Umbilical cord (tissue), 2 donors: ENCODE data around the gene FAM120A. TPM values are rescaled to one million over a fixed set of nuclear protein-coding genes. Genes with fewer than 3 reads are reported as not detected.

ENCODE experiments used
- DNase-seq: peaks from one replicate; pipeline ENCODE4 v3.0.0-alpha.2; 2015; ENCODE audit warnings: low spot score
- total RNA-seq: library from RNA; depleted of rRNA; stranded (reverse); fragments of >200 nt; gene quantifications from one replicate; pipeline ENCODE4 v1.2.3, GENCODE V29; 2014; ENCODE audit warnings: low replicate concordance; ENCODE audit not compliant: insufficient read depth

FAM120A gene
- total RNA-seq, 1 donor from 2014 or later: 76.3 TPM

GRCh38 chr9:93577078-93577974 lies 125.8 kb downstream of the FAM120A start:
- DNase-seq: no peak

DNA sequence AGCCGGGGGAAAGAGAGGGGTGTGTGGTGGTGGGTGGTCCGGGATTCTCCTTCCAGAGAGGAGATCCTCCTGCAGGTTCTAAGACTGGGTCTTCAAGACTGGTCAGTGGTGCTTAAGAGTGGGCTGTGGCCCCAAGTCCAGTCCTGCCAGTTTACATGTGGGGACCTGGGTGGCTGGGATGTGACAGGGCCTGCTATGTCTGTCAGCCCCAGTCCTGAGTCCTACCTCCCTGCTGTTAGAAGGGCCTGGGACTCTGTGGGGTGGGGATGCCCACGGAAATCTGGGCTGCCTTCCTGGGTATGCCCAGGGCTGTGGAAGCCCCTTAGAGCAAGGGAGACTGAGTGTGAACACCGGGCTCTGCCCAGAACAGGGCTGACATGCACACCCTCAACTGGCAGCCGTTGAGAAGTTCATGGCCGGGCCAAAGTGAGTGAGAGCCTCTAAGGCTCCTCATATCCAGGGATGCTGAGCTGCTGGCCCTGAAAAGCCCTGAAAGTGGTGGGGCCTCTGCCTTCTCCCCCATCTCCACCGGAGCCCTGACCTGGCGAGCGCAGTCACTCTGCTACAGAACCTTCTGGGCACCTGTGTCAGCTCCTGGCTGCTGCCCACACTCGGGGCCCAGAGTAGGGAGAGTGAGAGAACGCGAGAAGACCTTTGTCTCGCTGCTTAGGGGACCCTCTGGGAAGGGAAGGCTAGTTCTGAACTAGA lies 126.6 kb downstream of the FAM120A start:
- DNase-seq: no peak

DNA sequence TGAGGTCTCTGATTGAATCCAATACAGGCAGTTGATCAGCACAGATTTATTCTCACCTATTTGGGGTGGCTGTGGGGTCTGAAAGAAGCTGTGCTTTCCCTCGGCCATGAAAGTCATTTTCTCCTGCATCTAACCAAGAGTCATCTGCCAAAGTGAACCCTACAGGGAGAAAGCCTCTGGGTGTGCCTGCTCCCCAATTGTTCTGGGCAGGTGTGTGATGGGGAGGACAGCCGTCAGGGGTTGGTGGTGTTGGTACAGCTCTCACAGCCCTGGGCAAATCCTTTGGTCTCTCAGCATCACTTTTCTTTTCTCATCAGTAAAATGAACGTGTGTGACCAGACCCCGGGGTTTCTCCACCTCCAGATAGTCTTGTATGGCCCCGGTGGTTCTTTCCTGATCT lies 127.4 kb downstream of the FAM120A start:
- DNase-seq: no peak

DNA sequence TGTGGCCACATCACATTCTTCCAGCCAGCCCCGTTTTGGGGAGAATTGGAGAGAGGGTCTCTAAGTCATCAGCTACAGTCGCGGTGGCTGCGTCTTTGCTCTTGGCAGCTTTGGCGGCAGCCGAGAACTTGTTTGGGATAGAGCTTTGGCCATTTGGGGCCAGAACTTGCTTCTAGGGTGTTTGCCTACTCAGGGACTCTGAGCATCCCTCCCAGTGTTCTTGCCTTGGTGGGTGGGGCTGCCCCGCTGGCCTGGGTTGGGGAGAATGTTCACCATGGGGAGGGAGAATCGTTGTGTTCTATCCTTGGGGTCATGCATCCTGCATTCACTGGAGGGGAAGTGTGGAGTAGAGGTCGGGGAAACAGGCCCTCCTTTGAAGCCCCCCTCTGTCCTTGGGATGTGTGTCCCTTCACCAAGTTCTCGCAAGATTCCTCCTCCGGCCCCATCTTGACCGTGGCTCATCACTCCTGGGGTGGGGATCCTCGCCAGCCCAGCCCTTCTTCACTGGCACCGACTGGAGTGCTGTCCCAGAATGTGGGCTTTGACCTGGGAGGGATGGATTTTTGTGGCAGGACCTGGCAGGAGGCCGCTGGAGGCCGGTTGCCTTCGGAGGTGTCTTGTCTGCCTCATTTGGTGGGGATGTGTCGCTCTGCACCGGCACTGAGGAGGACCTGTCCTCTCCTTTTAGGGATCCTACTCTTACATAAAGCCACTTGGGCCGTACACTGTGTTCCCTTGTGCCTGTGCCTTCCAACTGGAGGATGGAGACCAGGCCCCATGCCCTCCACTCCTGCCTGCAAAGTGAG lies 128.4 kb downstream of the FAM120A start:
- no peak for DNase-seq

GRCh38 chr9:93580654-93581380 lies 129.3 kb downstream of the FAM120A start:
- no peak for DNase-seq

GRCh38 chr9:93582115-93582514 lies 130.6 kb downstream of the FAM120A start:
- no peak for DNase-seq

DNA sequence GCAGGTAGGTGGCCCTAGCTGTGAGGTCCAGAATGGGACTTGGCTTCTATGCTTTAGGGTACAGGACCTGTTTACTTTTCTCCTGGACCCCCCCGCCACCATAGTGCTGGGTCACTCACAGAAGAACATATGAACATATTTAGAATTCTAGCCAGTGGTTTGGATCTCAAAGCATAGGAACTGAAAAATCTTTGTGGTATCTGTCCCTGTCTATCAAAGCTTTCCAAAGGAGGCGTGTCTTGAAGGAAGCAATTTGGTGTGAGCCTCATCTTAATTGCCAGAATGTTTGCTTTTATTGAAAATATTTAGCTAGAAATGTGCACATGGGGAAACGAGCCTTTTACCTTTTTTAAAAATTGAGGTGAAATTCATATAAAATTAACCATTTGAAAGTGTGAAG lies 131.1 kb downstream of the FAM120A start:
- DNase-seq: no peak

DNA sequence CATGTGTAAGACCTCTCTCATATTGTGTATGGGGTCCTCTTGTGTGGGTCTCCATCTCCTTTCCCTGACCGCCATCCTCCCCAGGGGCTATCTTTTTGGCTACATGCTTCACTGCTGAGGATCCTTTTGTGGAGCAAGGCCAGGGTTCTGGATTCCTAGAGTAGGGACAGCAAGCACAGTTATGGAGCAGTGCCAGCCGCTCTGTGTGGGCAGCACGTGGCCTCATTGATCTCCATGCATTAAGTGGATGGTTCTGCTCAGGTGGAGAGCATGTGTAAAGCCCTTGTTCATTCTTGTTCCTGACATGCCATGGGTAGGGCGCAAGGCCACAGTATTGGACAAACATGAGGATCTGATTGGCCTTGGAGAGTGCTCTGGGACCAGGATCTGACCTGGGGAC lies 133.8 kb downstream of the FAM120A start:
- DNase-seq: no peak

GRCh38 chr9:93585695-93586094 lies 134.2 kb downstream of the FAM120A start:
- DNase-seq: no peak

GRCh38 chr9:93586290-93587057 lies 135.0 kb downstream of the FAM120A start:
- no peak for DNase-seq

DNA sequence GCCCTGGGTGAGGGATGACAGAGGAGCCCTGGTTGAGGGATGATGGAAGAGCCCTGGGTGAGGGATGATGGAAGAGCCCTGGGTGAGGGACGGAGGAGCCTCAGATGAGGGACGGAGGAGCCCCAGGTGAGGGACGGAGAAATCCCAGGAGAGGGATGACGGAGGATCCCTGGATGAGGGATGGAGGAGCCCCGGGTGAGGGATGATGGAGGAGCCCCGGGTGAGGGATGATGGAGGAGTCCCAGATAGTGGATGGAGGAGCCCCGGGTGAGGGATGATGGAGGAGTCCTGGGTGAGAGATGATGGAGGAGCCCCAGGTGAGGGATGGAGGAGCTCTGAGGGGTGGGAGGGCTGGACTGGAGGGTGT lies 135.8 kb downstream of the FAM120A start:
- DNase-seq: no peak

GRCh38 chr9:93587651-93588347 lies 136.3 kb downstream of the FAM120A start:
- DNase-seq: no peak

- no peak for DNase-seq
These were observed 137.4 kb downstream of the FAM120A start for GRCh38 chr9:93588641-93589609.

GRCh38 chr9:93589688-93590087 lies 138.2 kb downstream of the FAM120A start:
- peak; percentile 43 for DNase-seq

GRCh38 chr9:93590609-93591234 lies 139.2 kb downstream of the FAM120A start:
- DNase-seq: no peak

- DNase-seq: no peak
These were observed 140.0 kb downstream of the FAM120A start for GRCh38 chr9:93591301-93592007.

DNA sequence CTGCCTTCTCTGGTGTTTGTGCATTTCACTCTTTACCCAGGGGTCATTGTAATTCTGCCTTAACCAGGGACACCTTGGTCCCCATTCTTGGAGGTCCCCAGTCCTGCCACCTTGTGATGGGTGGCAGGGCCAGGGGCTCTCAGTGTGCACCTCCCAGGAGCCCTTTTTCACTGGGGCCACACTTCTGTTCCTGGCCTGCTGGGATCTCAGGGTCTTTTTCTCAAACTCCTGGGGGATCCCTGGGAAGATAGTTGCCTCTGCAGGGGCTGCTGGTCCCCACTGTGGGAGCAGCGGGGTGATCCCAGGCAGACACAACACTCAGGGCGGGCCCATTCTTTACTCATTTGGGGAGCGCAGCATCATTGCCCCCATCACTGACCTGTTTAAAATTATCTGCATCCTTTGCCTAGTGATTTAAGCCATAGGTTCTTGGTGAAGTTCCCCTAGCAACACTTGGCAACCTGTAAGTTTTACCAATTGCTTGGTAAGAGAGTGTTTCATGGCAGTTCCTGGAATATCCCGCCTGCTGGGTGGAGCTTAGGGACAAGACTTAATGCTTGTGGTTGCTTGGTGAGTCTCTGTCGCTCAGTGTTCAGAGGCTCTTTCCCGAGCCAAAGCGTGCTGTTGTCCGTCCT lies 140.6 kb downstream of the FAM120A start:
- DNase-seq: no peak
